Natural killer cell (primary cell): ENCODE results near the gene RAB18. TPM values are rescaled to one million over a fixed set of nuclear protein-coding genes. Genes with fewer than 3 reads are reported as not detected.
"Not testable (repeated sequence)": the region's sequence is repeated elsewhere in the genome, so short reads cannot be mapped to it uniquely, and the experiment has no call there.

Experiments
- ATAC-seq, 3 donors: fragments of 150-1000 bp in 2 of 3; fragments of 200-7000 bp in 1 of 3; cut with Tn5 transposase; 1 replicate in 1 of 3; 2 replicates in 2 of 3; pipeline ENCODE4 v1.10.0; 2021; ENCODE audit warnings: mild to moderate bottlenecking in 2 of 3, moderate library complexity in 2 of 3
- DNase-seq, 2 donors: peaks; one replicate each; pipeline versions ENCODE4 v3.0.0 to v3.0.0-alpha.2; 2013 to 2021; ENCODE audit warnings: mixed read lengths in 1 of 2
- H3K27ac ChIP-seq: one replicate; pipeline ENCODE4 v1.5.1; 2013; ENCODE audit warnings: mild to moderate bottlenecking, low read length
- H3K27me3 ChIP-seq: one replicate; pipeline ENCODE4 v1.6.1; 2013; ENCODE audit warnings: low read length; ENCODE audit not compliant: control insufficient read depth, insufficient read depth
- H3K36me3 ChIP-seq: one replicate; pipeline ENCODE4 v1.6.1; 2013; ENCODE audit warnings: low read length; ENCODE audit not compliant: control insufficient read depth, insufficient read depth
- H3K4me1 ChIP-seq: one replicate; pipeline ENCODE4 v1.6.1; 2013; ENCODE audit warnings: low read length; ENCODE audit not compliant: control insufficient read depth, insufficient read depth
- H3K4me3 ChIP-seq: one replicate; pipeline ENCODE4 v1.5.1; 2013; ENCODE audit warnings: low read length
- H3K9me3 ChIP-seq: one replicate; pipeline ENCODE4 v1.6.1; 2013; ENCODE audit warnings: low read length; ENCODE audit not compliant: control insufficient read depth, insufficient read depth
- H3K27ac Mint-ChIP-seq, 2 donors: one replicate each; pipeline ENCODE4 v1.8.0; 2022; ENCODE audit warnings: mild to moderate bottlenecking in 2 of 2, mixed read lengths in 2 of 2, moderate library complexity in 1 of 2
- H3K27me3 Mint-ChIP-seq, 2 donors: one replicate each; pipeline ENCODE4 v1.8.0; 2022; ENCODE audit warnings: low read depth in 2 of 2, mixed read lengths in 2 of 2
- H3K36me3 Mint-ChIP-seq: one replicate; pipeline ENCODE4 v1.8.0; 2022; ENCODE audit warnings: mixed read lengths
- H3K4me1 Mint-ChIP-seq, 2 donors: one replicate each; pipeline ENCODE4 v1.8.0; 2022; ENCODE audit warnings: mixed read lengths in 2 of 2
- H3K4me3 Mint-ChIP-seq: one replicate; pipeline ENCODE4 v1.8.0; 2022; ENCODE audit warnings: mild to moderate bottlenecking, moderate library complexity, mixed read lengths
- H3K9me3 Mint-ChIP-seq, 2 donors: one replicate each; pipeline ENCODE4 v1.8.0; 2022; ENCODE audit warnings: mixed read lengths in 2 of 2
- WGBS: methylation state at CpG from one replicate; pipeline ENCODE4 v1.1.7; 2013; ENCODE audit warnings: missing lambda C conversion rate; ENCODE audit not compliant: insufficient coverage; 5-methylcytosine and 5-hydroxymethylcytosine counted together
- intact Hi-C: fragments of 100-400 bp; cut with micrococcal nuclease; formaldehyde crosslinking; loops from one replicate; pipeline ENCODE4 v1.14.2; 2022
- total RNA-seq, 4 donors: library from RNA; stranded (reverse); fragments of 120-200 nt in 1 of 4; gene quantifications; one replicate each; pipeline versions ENCODE4 v1.2.3 to v1.2.4, GENCODE V29; 2013 to 2022
- TF ChIP-seq, protein P1 (sequence below): fragments of 200-600 bp; IDR thresholded peaks from one replicate; pipeline ENCODE4 v1.8.0; 2022; ENCODE audit warnings: antibody characterized with exemption

Gene RAB18
- total RNA-seq, 3 donors from 2014 or later (not counting 1 experiment from before 2014, with no cell fraction given), result 122 to 132 (median 122) TPM

DNA sequence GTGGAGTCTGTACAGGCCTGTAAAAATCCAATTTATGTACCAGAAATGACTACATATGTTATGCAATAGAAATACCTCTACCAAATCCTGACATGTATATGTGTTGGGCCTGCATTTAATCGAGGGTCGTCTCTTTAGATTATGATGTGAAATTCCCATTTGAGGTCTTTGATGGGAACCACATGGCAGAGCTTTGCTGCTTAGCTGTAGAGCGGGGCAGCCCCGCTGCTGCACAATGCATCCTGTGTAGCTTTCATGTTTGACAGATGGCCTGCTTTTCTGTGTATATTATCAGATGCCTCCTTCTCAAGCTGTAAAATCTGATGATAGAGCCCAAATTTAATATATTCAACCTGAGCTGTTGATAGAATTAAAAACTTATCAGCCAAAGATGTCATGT, 65.8 kb downstream of the RAB18 start:
- no peaks in the 10 kb centered on the region for H3K27me3 ChIP-seq
- H3K27ac ChIP-seq, result no peak overlapping the region
- peaks cover 4% of the 10 kb centered on the region for H3K9me3 ChIP-seq
- ATAC-seq (no peak), DNase-seq (no peak)
- Mint-ChIP-seq H3K4me1 (peaks cover 30 to 32% of the 10 kb centered on the region in 2 donors), H3K36me3 (no peaks in the 10 kb centered on the region), H3K27me3 (no peaks in the 10 kb centered on the region), H3K9me3 (no peaks in the 10 kb centered on the region), H3K4me3 (no peak overlapping the region), H3K27ac (peak overlapping the region in 1 of 2 donors; percentile 84)
- TF ChIP-seq, protein P1, sequence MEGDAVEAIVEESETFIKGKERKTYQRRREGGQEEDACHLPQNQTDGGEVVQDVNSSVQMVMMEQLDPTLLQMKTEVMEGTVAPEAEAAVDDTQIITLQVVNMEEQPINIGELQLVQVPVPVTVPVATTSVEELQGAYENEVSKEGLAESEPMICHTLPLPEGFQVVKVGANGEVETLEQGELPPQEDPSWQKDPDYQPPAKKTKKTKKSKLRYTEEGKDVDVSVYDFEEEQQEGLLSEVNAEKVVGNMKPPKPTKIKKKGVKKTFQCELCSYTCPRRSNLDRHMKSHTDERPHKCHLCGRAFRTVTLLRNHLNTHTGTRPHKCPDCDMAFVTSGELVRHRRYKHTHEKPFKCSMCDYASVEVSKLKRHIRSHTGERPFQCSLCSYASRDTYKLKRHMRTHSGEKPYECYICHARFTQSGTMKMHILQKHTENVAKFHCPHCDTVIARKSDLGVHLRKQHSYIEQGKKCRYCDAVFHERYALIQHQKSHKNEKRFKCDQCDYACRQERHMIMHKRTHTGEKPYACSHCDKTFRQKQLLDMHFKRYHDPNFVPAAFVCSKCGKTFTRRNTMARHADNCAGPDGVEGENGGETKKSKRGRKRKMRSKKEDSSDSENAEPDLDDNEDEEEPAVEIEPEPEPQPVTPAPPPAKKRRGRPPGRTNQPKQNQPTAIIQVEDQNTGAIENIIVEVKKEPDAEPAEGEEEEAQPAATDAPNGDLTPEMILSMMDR, result no peak
- no peaks in the 10 kb centered on the region for H3K36me3 ChIP-seq
- intact Hi-C loops, result no loop called here
- H3K4me1 ChIP-seq, result peaks cover 13% of the 10 kb centered on the region
- WGBS, result 94% methylated on average over 4 of the region's 4 CpGs
- H3K4me3 ChIP-seq, result no peak overlapping the region

DNA sequence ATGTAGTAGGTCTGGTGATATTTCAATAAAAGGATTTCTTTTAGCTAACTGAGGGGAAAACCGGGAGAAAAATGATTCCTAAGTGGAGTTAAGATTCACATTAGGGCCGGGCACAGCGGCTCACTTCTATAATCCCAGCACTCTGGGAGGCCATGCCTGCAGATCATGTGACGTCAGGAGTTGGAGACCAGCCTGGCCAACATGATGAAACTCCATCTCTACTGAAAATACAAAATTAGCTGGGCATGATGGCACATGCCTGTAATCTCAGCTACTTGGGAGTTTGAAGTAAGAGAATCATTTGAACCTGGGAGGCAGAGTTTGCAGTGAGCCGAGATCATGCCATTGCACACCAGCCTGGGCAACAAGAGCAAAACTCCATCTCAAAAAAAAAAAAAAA, 72.9 kb downstream of the RAB18 start:
- H3K4me3 Mint-ChIP-seq, intact Hi-C loops, H3K9me3 Mint-ChIP-seq, H3K27ac ChIP-seq, DNase-seq, H3K4me1 Mint-ChIP-seq, H3K9me3 ChIP-seq, H3K4me3 ChIP-seq, H3K36me3 ChIP-seq, H3K27ac Mint-ChIP-seq, H3K36me3 Mint-ChIP-seq, H3K27me3 ChIP-seq, ATAC-seq, H3K4me1 ChIP-seq: not testable (repeated sequence)
- WGBS, result 93% methylated on average over 5 of the region's 5 CpGs
- H3K27me3 Mint-ChIP-seq, result peaks cover 10 to 20% of the 10 kb centered on the region in 2 donors

DNA sequence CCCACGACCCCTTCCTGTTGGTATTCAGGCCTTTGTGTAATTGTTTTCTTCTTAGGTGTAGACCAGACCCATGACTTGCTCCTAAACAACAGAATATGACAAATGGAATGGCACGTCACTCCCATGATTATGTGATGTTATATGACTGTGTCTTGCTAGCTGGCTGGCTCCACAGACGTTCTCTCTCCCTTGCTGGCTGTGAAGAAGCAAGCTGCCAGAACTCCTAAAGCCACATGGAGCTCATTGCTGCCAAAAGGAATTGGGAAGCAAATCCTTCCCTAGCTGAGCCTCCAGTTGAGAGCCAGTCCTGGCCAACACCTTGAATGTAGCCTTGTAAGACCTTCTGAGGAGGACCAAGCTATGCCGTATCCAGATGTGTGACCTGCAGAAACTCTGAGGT, 74.2 kb downstream of the RAB18 start:
- Histone ChIP-seq H3K4me1 (no peaks in the 10 kb centered on the region), H3K27ac (no peak overlapping the region), H3K36me3 (no peaks in the 10 kb centered on the region), H3K4me3 (no peak overlapping the region), H3K27me3 (no peaks in the 10 kb centered on the region), H3K9me3 (no peaks in the 10 kb centered on the region)
- DNase-seq, result no peak
- 81% methylated on average over 4 of the region's 4 CpGs for WGBS
- Mint-ChIP-seq H3K4me3 (no peak overlapping the region), H3K9me3 (no peaks in the 10 kb centered on the region), H3K27me3 (peaks cover 10 to 20% of the 10 kb centered on the region in 2 donors), H3K4me1 (peaks cover 0 to 3% of the 10 kb centered on the region in 2 donors), H3K27ac (no peak overlapping the region), H3K36me3 (no peaks in the 10 kb centered on the region)
- TF ChIP-seq, protein P1, result no peak
- intact Hi-C loops, result no loop called here
- ATAC-seq, result no peak

DNA sequence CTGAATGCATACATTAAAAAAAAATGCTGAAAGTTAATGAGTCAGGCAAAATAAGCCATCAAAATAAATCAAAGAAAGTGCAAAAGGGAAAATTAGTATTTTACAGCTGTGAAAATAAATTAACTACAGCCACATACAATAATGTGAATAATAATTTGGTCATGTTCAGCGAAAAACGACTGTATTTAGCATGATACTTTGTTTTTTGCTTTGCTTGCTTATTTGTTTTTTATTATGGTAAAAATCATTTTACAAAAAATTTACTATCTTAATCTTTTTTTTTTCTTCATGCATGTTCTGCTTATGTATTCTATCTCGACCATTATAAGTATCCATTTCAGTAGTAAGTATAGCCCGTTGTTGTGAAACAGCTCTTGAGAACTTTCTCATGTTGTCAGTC, 77.1 kb downstream of the RAB18 start:
- no peak for DNase-seq
- TF ChIP-seq, protein P1, result no peak

More for the DNA sequence above, 77.1 kb downstream of the RAB18 start:
- H3K36me3 ChIP-seq, result no peaks in the 10 kb centered on the region
- no peak for ATAC-seq
- Mint-ChIP-seq H3K9me3 (no peaks in the 10 kb centered on the region), H3K27me3 (peaks cover 10 to 20% of the 10 kb centered on the region in 2 donors), H3K4me1 (no peaks in the 10 kb centered on the region), H3K36me3 (no peaks in the 10 kb centered on the region), H3K4me3 (no peak overlapping the region), H3K27ac (no peak overlapping the region)
- intact Hi-C loops, result no loop called here
- 100% methylated on average over 2 of the region's 4 CpGs for WGBS
- no peak overlapping the region for H3K4me3 ChIP-seq
- H3K9me3 ChIP-seq, result no peaks in the 10 kb centered on the region
- H3K27ac ChIP-seq, result no peak overlapping the region
- H3K4me1 ChIP-seq, result no peaks in the 10 kb centered on the region
- H3K27me3 ChIP-seq, result no peaks in the 10 kb centered on the region
